Astrocyte of the cerebellum (primary cell): ENCODE data around the gene THOP1.

Experiments used
- DNase-seq: peaks from one replicate; pipeline ENCODE4 v3.0.0-alpha.2; 2011; ENCODE audit warnings: low read depth
- H3K4me3 ChIP-seq: 2 replicates; pipeline ENCODE4 v1.5.1; 2011; ENCODE audit warnings: mild to moderate bottlenecking, low read depth, low read length, moderate library complexity
- in situ Hi-C: cut with HindIII; loops from 2 replicates; pipeline ENCODE4 v1.10.0; 2017; ENCODE audit warnings: low sequenced_read_pairs
- TF ChIP-seq, protein P1 (sequence below): IDR thresholded peaks from 2 replicates; pipeline ENCODE4 v1.5.1; 2012; ENCODE audit warnings: low read length, low read depth, moderate library complexity, mild to moderate bottlenecking; ENCODE audit errors: missing control alignments

Gene THOP1

GRCh38 chr19:2848616-2849015 lies 63.3 kb downstream of the THOP1 start:
- TF ChIP-seq, protein P1, sequence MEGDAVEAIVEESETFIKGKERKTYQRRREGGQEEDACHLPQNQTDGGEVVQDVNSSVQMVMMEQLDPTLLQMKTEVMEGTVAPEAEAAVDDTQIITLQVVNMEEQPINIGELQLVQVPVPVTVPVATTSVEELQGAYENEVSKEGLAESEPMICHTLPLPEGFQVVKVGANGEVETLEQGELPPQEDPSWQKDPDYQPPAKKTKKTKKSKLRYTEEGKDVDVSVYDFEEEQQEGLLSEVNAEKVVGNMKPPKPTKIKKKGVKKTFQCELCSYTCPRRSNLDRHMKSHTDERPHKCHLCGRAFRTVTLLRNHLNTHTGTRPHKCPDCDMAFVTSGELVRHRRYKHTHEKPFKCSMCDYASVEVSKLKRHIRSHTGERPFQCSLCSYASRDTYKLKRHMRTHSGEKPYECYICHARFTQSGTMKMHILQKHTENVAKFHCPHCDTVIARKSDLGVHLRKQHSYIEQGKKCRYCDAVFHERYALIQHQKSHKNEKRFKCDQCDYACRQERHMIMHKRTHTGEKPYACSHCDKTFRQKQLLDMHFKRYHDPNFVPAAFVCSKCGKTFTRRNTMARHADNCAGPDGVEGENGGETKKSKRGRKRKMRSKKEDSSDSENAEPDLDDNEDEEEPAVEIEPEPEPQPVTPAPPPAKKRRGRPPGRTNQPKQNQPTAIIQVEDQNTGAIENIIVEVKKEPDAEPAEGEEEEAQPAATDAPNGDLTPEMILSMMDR, result no peak
- H3K4me3 ChIP-seq, result no peak overlapping the region
- no peak for DNase-seq
- in situ Hi-C loops, result no loop called here

GRCh38 chr19:2850256-2850925 lies 65.1 kb downstream of the THOP1 start:
- no peak for DNase-seq
- no peak overlapping the region for H3K4me3 ChIP-seq
- TF ChIP-seq, protein P1, result no peak
- in situ Hi-C loops, result no loop called here

DNA sequence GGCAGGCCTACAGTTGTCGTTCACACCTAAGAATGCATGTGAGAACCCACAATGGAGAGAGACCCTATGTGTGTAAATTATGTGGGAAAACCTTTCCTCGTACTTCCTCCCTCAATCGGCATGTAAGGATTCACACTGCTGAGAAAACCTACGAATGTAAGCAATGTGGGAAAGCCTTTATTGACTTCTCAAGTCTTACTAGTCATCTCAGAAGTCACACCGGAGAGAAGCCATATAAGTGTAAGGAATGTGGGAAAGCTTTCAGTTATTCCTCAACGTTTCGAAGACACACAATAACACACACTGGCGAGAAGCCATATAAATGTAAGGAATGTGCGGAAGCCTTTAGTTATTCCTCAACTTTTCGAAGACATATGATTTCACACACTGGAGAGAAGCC lies 67.3 kb downstream of the THOP1 start:
- TF ChIP-seq, protein P1, result no peak
- H3K4me3 ChIP-seq, result no peak overlapping the region
- in situ Hi-C loops, result no loop called here
- DNase-seq, result no peak

DNA sequence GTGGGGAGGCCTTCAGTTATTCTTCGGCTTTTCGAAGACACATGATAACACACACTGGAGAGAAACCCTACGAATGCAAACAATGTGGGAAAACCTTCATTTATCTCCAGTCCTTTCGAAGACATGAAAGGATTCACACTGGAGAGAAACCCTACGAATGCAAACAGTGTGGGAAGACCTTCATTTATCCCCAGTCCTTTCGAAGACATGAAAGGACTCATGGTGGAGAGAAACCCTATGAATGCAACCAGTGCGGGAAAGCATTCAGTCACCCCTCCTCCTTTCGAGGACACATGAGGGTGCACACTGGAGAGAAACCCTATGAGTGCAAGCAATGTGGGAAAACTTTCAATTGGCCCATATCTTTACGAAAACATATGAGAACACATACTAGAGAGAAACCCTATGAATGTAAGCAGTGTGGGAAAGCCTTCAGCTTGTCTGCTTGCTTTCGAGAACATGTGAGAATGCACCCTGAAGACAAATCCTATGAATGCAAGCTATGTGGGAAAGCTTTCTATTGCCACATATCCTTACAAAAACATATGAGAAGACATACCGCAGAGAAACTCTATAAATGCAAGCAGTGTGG lies 67.8 kb downstream of the THOP1 start:
- no peak overlapping the region for H3K4me3 ChIP-seq
- no peak for DNase-seq
- TF ChIP-seq, protein P1, result no peak
- in situ Hi-C loops, result no loop called here

DNA sequence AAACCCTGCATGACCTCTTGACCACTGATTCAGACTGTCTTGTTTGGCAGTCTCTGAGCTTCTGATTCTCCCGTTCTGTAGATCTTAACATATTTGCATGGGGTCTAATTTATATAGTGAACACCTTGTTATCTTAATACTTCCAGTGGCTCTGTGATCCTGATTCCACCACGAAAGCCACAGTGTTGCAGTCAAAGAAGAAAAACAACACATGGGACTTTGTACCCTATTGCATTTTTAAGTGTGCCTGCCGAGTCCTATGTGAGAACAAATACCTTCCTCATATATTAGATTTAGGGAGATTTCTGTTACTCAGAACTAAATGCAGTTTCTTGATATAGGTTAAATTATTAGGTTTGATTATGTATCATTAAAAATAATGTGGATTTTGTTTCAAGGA lies 69.5 kb downstream of the THOP1 start:
- no peak for DNase-seq
- TF ChIP-seq, protein P1, result no peak
- no peak overlapping the region for H3K4me3 ChIP-seq
- in situ Hi-C loops, result no loop called here

- TF ChIP-seq, protein P1, result no peak
- no peak for DNase-seq
- in situ Hi-C loops, result no loop called here
- no peak overlapping the region for H3K4me3 ChIP-seq
Measured at GRCh38 chr19:2856457-2857050, 71.3 kb downstream of the THOP1 start.
